SIG-M5 treated with dmso at 0.1 percent for 504 hours (cell line): ENCODE data around the gene PRKCD.

ENCODE experiments used
- DNase-seq: peaks from one replicate; lab custom pipeline; 2025; ENCODE audit not compliant: unreplicated experiment; lab: John Stamatoyannopoulos, UW

Gene PRKCD

DNA sequence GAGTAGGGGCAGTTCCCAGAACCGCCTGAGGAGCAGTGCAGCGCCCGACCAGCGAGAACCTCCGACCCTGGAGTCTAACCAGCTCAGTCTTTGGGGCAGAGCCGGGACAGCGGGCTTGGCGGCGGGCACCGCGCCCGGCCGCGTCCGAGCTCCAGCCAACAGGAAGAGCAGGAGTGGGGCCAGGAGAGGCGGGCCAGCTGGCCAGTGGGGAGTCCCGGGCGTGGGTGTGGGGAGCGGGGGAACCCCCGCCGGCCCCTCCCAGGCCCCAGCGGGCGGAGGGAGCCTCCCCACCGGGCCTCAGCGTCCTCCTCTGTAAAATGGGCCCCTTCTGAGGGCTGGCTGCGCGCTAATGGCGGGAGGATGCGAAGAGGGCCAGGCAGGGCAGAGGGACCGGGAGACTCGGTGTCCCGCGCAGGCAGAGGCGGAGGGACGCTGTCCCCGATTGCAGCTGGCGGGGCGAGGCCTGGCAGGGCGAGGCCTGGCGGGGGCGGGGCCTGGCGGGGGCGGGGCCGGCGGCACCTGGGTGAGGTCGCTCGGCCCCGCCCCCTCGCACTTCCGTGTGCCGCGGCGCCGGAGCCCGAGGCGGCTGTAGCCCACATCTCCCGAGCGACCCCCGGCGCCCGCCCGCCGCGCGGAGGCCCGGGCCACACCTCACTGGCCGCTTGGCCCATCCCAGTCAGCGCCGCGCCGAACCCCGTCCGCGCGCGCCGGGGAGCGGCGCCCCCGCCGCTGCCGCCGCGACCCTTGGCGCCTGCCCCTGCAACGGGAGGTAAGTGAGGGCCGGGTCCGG lies at the start of gene PRKCD:
Gene PRKCD, plus strand, starts transcription at position 550 of the 790 bp plus-strand sequence. CDS start 17,214 bp downstream, outside the sequence.
- peak; percentile 72 for DNase-seq

DNA sequence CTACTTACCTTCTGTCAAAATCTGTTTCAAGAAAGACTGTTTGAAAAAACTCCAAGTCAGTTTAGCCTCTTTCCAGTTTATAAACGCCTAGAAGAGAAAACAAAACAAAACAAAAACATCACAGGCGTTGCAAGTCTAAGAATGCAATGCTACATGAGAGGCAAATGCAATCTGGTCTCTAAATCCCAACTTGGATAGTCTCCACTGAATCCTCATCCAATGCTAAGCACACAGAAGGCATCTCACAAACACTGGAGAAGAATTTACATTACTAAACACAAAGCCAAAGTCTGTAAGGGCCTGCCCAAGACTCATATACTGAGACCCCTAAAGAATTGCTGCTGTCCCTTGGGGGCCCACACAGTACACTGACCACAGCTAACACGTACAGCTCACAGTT lies 49.2 kb upstream of the PRKCD start:
- DNase-seq: no peak

DNA sequence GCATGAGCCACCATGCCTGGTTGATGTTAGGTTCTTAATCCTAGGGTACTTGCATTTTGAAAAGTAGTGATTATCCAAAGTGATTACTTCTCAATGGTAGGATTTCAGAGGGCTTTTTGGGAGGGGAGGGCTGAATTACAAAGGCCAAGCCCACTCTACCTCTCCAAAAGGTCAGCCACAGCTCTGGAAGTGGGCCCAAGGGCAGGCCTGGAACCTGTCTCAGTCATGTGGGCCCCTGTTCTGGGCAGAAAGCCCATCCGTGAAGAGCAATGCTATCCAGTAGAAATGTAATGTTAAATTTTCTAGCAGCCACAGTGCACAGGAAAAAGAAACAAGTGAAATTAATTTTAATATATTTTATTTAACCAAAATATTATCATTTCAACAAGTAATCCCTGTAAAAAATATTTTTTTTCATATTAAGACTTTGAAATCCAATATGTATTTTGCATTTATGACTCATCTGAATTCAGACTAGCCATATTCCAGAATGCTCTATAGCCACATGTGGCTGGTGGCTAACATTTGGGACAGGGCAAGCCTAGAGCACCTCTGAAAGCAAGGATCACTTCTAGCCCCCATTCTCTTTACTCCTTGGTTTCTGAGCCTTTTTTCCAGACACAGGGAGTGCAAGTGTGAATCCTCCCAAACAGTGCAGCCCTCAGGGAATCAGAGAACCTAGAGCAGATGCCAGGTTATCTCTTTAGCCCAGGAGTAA lies 47.6 kb upstream of the PRKCD start:
- DNase-seq: no peak

DNA sequence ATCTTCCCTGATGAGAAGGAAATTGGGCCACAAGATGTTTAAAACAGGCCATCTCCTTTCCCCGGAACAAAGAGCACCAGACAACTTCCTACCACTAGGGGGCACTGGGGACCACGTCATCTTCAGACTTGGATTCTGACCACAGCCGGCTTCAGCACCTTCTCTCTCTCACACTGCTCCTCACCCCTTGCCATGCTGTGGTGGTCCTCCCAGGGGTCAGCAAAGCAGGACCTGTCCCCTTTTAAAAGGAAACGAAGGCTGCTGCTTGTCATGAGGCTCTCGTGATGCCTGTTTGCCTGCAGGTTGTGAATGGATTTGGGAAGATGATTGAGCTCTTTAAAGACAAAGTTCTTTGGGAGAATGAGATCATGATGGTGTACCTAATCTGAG lies 47.0 kb upstream of the PRKCD start:
- DNase-seq: peak; percentile 86

DNA sequence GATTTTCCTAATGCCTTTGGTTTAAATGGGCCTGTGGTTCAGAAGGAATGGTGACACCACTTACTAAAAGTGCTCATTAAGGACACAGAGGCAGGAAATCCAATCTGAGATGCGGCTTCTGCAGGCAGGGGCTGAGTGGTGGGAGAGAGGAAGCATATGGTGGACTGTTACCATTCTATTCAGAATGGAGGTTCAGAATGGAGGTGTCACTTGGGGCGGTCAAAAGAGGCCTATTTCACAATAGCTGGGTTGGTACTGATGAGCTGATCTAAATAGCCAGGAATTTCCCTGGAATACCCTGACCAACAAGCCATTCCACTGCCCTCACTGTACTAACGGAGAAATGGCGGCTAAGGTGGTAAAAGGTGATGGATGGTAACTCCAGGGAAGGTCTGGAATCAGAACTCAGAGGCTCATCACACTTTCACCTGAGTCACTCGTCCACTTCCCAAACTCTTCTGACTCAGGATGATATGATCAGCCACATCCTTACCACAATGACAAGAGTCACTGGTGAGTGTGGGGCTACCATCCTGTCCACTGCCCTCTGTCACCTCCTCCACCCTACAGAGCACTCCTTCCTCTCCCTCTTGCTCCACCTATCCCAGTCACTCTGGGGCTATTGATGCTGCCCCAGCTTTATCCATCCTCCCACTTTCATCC lies 46.5 kb upstream of the PRKCD start:
- no peak for DNase-seq

DNA sequence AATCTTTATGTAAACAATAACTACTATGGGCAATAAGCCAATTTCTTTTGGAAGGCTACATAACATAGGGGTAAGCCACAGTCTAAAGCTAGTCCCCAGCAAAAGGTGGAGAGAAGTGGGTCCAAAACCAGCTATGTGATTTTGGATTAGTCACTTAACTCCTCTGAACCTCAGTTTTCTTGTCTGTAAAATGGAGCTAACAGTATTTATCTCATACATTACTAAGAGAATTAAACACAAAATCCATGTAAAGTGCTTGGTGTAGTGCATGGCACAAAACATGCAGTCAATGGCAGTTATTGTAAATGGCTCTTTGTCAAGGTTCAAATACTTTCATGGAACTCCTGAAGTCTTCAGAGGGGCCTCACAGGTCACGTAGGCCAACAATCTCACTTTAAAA lies 44.1 kb upstream of the PRKCD start:
- no peak for DNase-seq

DNA sequence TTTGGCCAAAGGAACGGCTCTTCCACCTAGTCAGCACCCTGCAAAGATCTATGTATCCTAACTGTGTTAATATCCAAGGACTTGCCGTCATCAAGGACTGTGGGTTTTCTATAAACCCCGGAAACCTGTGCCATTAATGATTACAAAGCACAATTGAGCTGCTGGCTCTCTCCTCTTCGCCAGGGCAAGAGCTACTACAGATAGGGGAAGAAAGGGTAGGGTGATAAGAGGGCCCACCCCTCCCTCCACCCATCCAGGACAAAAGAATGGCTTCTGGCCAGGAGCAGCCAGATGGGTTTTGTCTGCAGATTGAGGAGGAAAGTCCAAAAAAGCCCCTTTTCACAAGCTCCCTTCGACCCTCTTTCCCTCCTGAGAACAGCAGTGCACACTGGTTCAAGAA lies 40.7 kb upstream of the PRKCD start:
- no peak for DNase-seq

DNA sequence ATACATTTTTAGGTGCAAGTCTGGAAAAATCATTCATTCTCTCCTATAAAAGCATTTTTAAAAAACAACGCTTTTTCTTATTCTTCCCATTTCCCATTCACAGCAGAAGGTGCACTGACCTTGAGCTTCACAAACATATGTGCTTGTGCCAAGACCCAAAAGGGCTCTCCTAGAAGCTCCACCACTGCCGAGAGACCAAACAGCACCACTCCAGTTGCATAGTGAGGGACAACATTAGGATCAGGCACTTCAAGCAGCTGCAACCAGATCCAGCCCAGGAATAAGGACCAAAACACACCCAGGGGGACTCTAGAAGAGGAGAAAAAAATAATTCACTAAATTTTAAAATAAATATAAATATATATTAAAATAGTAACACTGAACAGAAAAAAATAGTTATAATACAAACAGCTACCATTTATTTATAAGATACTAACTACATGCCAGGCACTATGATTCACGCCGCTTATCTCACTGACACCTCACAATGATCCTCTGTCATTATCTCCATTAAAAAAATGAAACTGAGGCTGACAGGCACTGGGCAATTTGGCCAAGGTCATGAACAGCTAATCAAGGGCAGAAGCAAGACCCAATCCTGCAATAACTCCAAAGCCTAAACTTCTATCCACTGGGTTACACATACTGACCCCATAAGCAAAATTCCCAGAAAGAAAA lies 38.6 kb upstream of the PRKCD start:
- no peak for DNase-seq

DNA sequence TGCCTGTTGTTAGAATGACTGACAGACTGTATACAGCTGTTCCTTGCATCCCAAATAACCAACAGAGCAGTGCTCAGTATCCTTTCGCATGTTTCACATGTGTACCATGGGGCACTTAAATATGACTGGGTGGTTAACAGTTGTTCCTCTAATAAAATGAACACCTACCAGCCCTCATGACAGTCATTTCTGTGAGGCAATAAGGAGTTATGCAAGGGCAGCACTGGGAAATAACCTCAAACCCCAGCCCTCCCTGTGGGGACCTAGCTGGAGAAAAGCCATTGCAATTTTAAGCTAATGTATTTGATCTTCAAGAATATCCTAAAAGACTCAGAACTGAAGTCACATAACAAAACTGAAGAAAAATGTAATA lies 38.1 kb upstream of the PRKCD start:
- DNase-seq: peak; percentile 86

DNA sequence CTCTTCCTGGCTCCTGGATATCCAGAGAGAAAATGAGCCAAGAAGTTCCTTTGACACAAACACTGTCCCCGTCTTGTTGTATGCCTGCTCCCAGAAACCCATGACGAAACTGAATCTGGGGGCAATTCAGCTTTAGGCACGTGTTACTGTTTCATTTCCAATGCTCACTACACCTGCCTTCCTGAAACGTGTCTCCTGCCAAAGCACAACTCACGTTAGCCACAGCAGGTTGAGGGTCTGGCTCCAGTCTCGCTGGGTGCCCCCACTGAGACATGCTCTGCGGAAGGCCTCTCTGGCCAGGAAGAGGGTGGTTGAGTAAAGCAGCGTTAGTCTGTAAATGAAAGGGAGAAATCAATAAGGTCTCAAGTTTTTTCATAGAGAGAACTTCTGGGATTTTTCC lies 37.5 kb upstream of the PRKCD start:
- no peak for DNase-seq

DNA sequence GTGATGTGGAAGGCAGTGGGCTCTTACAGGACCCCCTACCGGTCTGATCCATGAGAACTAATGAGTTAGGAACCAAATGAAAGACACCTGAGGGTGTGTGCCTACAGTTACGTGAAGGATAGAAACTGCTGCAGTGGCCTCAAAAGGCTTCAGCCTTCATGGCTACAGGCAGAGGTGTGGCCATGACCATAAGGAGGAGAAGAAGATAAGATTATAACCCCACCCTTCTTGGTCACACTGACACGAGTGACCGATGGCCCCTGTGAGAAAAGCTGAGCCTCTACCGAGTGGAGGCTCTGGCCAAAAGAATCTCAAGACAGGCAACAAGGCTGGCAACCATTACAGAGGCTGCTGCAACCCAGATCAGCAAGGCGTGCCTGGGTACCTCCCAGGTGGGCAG lies 37.1 kb upstream of the PRKCD start:
- DNase-seq: no peak

DNA sequence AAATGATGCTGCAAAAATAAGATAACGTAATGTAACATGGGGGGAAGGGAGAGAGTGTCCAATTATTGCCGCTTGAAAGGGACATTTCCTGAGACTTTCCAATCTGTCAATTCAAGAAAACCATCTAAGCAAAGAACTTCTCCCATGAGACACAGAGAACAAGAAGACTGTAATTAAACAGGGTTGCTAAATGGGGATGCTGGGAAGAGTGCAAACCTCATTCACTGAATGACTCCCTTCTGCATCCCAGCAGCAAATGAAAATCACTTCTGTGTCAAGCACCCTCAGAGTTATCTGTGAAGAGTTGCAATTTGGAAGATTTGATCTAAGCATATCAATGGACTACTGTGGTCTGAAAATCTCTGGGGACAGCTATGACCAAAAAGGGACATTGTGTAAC lies 34.4 kb upstream of the PRKCD start:
- no peak for DNase-seq

DNA sequence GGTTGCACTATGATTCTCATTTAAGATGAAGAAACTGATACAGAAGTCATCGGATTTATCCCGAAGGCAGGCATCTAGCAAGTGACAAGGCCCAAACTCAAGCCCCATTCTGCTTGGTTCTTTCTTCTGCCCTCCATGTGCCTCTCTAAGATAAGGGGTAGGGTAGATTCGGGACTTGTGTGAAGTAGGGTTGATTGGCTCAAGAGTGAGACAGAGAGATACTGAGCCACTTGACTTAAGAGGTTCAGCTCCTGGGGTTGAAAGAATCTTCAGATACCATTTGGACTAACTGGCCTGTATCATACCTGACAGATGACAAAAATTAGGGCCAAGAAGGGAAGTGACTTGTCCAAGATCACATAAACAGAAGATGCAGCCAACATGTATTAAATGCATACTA lies 31.7 kb upstream of the PRKCD start:
- no peak for DNase-seq

DNA sequence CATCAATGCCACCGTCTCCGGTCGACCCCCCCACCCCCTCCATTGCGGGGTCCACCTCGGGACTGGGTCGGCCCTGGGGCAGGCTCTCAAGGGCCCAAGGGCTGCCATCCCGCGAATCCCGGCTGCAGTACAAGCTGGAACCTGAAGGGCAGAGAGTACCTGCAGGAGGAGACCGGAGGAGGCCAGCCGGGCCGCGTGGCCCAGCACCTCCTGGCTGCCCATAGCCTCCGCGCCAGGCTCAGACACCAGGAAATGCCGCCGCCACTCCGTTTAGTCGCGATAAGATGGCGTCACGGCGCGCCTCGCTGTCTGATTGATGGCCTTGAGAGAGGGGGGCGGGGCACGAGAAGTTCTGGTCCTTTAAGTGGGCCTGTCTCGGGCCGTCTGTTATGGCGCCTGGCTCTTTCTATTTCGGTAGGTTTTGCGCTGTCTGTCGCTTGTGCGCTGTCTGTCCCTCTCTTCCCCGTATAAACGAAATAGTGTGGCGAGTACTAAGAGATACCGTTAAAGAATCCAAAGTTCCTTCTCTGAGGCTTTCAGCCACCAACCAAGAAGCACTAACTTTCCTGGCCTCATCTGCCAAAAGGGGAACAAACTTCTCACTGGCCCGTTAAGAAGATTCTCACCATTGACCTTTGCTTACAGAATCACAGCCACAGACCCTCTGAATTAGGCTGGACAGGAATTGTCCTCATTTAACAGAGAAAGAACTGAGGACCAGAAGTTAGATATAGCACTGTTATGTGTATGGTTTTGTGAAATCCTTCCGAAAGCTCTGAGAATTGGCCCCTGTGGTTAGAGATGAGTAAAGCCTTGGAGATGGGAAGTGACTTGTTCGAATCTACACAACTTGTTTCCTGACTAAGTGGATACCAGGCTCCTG lies 30.6 kb upstream of the PRKCD start, which contains the start of gene RFT1:
Gene RFT1, minus strand, starts transcription at position 257 of the 883 bp plus-strand sequence. Its CDS starts 35 bp downstream, at position 222.
- DNase-seq: peak; percentile 93

DNA sequence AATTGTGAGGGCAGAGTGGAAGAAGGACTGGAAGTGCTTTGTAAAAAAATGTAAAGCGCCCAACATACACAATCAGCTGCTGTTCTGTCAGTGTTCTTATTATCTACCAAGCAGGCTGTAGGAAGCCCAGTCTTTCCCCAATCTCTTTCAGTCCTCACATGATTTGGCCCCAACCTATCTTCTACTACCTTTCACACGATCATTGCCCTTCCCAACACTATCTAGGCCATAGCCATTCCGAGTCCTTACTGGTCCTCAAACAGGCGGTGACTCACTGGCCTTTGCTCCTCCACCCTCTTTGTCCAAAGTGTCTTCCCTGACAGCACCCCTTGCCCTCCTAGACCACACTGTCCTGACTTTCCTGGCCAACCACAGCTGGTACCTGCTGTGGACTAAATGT lies 29.9 kb upstream of the PRKCD start:
- no peak for DNase-seq

DNA sequence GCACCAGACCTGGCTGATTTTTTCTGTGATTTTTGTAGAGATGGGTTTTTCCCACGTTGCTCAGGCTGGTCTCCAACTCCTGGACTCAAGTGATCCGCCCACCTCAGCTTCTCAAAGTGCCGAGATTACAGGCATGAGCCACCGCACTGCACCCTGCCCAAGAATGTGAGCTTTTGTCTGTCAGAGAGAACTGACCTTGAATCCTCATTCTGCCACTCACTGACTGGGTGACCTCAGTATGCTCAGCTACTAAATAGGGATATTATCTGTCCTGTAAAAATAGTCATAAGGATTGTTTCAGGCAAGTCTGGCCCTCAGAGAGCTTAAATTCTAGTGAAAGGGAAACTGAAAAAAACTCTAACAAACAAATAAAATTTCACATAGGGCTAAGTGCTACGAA lies 28.7 kb upstream of the PRKCD start:
- no peak for DNase-seq

DNA sequence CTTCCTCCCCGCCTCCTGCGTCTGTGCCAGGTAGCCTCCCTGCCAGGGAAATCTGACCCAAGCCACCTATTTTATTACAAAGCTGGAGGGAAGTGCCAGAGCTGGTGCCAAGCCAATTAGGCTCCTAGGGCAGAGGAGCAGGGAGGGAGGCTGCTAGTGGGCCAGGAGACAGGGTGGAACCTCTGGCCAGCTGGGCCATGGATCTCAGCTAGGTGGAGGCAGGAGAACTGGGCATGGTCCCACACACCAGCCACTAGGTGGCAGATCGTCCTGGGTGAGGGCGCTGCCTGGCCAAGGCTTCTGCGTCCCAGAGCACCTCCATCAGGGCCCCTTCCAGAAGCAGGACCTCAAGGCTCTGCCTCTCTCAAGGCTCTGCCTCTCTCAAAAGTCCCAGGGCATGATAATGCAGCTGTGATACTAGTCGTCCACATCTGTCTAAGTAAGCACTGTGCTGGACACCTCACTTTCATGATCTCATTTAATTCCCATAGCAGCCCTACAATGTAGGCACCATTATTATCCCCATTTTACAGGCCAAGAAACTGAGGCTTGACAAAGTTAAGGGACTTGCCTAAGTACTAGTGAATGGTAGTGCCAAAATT lies 26.3 kb upstream of the PRKCD start:
- DNase-seq: peak; percentile 71

DNA sequence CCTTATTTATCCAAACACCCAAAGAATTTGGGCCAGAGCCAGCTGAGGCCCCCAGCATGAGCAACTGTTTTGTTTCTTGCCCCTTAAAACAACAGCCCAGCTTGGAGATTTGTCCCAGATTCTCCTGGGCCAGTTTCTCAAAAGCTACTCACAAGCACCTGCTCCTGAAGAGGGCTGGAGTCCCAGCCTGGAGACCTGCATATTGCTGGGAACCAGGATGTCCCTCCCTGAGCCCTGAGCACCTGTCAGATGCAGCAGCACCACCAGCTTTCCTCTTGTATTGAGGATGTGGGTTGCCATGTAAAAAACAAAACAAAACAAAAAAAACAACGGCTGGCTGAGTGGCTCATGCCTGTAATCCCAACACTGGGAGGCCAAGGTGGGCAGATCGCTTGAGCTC lies 23.8 kb upstream of the PRKCD start:
- DNase-seq: no peak

DNA sequence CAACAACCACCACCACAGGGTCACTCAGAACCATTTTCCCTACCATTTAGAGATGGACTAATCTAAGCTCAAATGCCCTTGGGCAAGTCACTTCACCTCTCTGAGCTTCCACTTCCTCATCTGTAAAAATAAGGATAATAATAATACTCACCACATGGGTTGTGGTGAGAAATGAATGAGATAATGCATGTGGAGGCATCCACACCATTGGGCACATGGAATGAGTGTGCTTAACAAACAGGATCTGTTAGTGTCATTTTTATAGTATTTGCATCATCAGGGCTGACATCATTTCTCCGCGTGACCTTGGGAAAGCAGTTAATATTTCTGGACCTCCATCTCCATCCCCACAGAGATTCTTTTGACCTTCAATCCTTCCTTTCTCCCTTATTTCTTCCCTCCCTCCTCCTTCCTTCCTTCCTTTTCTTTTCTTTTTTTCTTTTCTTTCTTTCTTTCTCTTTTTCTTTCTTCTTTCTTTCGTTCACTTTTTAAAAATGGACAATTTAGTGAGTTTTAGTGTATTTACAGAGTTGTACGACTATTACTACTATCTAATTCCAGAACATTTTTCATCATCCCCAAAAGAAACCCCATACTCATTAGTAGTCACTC lies 23.1 kb upstream of the PRKCD start:
- peak; percentile 24 for DNase-seq
